Measurements from ENCODE around the gene QRICH1.

DNA sequence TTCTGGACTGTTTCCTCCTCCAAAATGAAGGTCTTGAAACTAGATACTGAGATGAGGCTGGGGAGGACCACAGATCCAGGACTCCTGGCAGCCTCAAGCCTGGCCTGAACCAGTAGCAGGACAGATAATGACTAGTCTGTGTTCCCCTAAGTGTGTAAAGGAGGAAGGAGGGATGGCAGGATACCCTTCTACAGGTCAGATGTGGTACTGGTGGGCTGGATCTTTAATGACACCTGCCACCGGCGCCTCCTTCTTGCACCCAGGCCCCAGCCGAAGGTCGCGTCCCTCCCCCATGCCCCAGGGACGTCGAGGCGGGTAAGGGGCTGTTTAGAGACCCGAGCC lies 26.2 kb upstream of the QRICH1 start:
- TF ChIP-seq, protein P1, sequence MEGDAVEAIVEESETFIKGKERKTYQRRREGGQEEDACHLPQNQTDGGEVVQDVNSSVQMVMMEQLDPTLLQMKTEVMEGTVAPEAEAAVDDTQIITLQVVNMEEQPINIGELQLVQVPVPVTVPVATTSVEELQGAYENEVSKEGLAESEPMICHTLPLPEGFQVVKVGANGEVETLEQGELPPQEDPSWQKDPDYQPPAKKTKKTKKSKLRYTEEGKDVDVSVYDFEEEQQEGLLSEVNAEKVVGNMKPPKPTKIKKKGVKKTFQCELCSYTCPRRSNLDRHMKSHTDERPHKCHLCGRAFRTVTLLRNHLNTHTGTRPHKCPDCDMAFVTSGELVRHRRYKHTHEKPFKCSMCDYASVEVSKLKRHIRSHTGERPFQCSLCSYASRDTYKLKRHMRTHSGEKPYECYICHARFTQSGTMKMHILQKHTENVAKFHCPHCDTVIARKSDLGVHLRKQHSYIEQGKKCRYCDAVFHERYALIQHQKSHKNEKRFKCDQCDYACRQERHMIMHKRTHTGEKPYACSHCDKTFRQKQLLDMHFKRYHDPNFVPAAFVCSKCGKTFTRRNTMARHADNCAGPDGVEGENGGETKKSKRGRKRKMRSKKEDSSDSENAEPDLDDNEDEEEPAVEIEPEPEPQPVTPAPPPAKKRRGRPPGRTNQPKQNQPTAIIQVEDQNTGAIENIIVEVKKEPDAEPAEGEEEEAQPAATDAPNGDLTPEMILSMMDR (IDR thresholded peaks at IDR 0.05), result no peak
- TF ChIP-seq EP300 (IDR thresholded peaks at IDR 0.05) (no peak), POLR2A (IDR thresholded peaks at IDR 0.05) (no peak)
